NCI-H510A treated with DMSO at 0.1 percent for 48 hours (cell line): ENCODE data around the gene RUFY1.

ENCODE experiments used
- DNase-seq: peaks from one replicate; lab custom pipeline; 2025; lab: John Stamatoyannopoulos, UW

Gene RUFY1

GRCh38 chr5:179605026-179605833 lies 54.9 kb downstream of the RUFY1 start:
- DNase-seq = no peak

GRCh38 chr5:179606071-179606909 lies 55.9 kb downstream of the RUFY1 start:
- no peak for DNase-seq

GRCh38 chr5:179606910-179607159 lies 56.5 kb downstream of the RUFY1 start:
- no peak for DNase-seq

DNA sequence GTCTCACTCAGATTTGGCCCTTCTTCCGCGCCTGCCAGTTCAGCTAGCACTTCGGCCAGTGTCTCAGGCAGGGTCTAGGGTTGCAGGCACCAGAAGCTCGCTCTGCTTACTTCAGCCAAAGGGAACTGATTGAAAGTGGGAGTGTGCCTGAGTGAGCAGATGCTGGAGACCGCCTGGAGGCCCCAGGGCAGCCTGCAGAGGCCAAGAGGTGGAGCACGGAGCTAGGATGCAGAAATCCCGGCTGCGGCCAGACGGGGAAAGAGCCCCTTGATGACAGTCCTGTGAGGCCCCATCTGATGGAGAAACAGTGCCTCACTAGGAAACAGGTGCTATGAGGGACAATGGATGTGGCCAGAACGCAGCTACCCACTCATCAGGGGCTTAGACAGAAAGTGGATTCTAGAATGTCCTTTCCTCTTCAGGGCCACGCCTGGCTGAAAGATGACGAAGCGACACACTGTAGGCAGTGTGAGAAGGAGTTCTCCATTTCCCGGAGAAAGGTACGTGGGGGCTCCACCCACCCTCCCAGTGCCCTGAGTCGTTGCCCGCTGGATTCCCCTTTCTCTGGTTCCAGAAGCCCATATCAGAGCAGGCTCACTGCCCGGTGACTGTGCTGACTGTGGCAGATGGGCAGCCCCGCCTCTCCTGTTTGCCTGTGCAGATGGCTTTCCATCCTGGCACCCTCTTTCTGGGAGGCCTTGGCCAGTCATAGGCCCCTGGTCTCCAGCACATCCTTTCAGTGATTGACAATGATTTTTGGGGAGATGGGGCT lies 57.0 kb downstream of the RUFY1 start:
- DNase-seq = no peak

- DNase-seq = no peak
Observed at GRCh38 chr5:179608131-179608581, 57.8 kb downstream of the RUFY1 start.

DNA sequence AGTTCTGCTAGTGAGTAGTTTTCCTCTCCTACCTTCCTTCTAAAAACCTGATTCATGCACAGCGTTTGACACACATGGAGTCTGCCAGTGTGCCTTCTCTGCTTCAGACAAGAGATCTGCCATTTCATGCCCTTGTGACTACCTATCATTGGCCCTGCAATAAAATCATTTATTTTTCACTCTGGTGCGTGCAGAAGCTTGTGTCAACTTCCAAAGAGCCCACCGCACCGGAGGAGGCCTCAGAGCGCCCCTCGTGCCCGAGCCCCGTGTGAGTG lies 59.4 kb downstream of the RUFY1 start:
- no peak for DNase-seq

DNA sequence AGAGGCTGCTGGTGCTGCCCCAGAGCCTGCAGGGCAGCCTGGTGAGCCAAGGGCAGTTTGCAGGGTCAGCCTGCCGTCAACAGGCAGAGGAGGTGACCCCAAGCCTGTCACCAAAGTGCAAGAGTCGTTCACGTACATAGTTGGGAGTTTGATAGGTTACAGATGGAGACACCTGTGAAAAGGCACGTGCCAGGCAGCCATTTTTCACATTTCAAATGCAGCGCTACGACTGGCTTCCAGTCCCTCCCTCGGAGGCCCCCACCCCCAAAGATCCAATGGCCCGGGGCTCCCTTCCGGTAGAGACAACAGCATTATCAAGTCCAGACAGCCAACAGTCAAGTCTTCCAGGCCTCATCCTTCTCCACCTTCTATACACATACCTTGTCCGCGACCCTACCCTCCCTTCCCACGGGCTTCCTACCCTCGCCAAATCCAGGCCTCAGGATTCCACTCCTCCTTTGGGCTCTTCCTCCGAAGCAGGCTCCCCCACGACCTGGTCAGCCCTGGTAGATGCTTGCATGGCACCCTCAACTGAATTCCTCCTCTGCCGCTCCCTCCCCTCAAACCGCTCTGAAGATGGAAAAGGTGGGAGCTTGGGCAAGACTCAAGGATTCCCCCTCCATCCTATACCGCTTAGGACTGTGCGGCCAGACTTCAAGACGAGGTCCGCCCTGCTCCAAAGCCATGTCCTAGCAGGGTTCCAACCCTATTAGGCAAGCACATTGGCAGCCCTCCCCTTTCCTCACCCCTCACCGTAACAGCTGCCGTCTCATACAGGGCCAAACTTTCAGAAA lies 60.0 kb downstream of the RUFY1 start:
- no peak for DNase-seq

DNA sequence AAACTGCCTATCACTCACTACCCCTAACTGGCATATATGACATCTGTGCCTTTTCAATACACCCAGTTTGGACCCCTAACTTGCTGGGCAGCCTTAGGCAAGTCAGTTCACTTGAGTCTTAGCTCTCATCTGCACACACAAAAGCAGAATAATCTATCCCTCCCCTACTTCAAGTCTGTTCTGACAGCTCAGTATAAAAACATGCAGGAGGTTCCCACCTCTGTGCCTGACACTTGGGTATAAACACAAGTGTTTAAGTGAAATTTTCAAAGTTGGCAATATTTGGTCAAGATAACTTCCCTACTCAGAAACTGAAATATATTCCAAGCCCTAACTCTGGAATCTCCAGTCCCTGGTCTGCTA lies 60.5 kb downstream of the RUFY1 start:
- DNase-seq = no peak

DNA sequence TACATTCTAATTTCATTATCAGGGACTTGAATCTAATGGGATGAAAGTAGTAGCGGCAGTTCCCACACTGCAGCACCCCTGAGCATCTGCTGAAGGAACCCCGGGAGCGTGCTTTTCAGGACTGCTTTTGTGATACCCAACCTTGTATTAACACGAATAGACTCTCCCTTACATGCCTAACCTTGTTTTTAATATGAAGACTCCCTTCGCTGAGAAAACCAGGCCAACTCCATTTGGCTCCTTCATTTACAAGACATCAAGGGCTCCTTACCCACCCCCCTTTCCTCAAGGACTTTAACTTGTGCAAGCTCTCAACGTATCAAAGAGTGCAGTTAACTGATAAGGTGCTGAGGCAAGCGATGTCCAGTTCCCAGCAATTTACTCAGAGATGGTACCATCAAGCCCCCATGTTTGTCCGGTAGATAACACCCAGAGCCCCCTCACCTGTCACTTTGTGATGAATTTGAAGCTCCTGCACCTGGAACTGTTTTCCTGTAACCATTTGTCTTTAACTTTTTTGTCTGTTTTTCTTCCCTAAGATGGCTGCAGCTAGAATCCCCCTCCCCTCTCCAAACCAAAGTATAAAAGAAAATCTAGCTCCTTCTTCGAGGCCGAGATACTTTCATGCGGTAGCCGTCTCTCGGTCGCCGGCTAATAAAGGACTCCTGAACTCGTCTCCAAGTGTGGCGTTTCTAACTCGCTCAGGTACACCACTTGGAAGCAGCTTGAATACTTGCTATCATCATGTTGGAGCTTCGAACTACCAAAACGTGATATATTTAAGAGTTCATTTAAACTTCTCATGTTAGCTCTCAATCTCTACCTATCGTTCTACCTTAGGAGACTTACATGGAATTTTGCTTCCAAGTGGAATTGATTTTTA lies 62.5 kb downstream of the RUFY1 start:
- no peak for DNase-seq

GRCh38 chr5:179613460-179614071 lies 63.2 kb downstream of the RUFY1 start:
- DNase-seq = no peak

GRCh38 chr5:179614745-179615144 lies 64.4 kb downstream of the RUFY1 start:
- DNase-seq = no peak

GRCh38 chr5:179615203-179615602 lies 64.8 kb downstream of the RUFY1 start:
- DNase-seq = no peak

DNA sequence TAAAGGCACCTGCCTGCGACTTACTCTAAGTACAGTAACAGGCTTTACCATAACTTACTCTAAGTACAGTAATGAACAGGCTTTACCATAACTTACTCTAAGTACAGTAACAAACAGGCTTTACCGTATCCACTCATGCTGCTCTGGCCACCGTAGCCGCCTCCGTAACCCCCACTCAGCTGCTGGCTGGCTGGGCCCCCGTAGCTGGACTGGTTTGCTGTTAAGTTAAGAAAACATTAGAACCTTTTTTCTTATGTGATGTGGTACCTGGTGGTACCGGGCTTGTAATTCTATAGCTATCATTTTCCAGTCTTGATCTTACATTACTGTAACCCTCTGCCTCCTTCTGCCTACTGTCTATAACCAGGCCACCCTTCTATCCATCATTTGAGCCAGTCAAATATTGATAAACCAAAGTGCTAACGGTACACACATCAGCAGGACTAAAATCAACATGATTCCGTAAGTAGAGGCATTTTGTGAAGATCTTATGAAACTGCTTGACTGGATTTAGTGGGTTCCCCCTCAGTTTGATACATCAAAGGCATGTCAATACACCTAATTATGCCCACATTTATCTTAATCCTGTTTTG lies 65.7 kb downstream of the RUFY1 start:
- no peak for DNase-seq

- no peak for DNase-seq
Observed at GRCh38 chr5:179617930-179618329, 67.6 kb downstream of the RUFY1 start.

GRCh38 chr5:179618923-179619554 lies 68.7 kb downstream of the RUFY1 start:
- no peak for DNase-seq

DNA sequence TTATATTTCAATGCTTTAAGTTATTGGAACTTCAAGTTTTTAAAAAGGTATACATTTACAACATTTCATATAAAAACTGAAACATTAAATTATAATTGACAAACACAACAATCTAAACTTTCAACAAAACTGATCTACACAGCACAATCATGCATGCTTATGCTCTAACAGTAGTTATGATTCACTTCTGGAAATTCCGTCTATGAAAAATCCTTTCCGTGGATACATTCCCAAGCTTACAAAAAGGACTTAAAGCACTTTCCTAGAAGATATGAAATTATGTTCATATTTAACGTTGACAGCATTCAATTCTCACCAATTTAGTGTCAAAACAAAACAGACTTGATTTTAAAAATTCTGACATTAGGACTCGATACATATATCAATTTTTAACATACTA lies 69.4 kb downstream of the RUFY1 start:
- DNase-seq = no peak

GRCh38 chr5:179620293-179620692 lies 69.9 kb downstream of the RUFY1 start:
- DNase-seq = no peak

DNA sequence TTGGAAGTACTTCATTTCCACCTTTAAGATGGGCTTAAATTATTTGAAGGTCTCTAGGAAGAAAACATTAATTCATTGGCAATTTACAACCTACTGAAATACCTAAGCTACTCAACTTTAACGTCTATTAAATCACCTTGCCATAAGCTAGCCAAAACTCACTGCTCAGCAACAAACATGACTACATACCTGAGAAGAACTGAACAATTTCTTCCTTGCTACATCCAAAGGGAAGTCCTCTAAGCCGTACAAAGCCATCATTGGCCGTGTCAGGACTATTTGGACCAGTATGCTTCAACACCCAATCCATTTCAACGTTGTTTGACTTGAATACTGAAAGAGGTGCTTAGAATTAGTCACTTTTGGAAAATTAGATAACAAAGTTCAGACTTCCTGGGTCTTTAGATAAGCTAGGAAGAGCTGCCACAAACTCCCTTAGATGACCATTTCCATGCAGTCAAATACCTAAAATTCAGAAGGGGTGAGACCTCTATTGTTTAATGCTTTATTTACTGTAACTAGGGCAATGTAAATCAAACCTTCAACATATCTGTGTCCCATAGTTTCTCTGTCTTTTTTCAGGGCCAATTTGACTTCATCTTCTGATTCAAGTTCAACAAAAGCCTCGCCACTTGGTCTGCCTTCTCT lies 70.5 kb downstream of the RUFY1 start:
- no peak for DNase-seq

- no peak for DNase-seq
Observed at GRCh38 chr5:179621551-179622214, 71.3 kb downstream of the RUFY1 start.
